Measurements from ENCODE around the gene PEX5.

PEX5 gene

GRCh38 chr12:7189398-7190267 lies at the start of gene PEX5:
TSS of gene PEX5 (plus strand) at chr12:7189686. CDS start at chr12:7190378, 692 bp downstream.
- peak; percentile 77 for DNase-seq

- no peak for DNase-seq
Observed at GRCh38 chr12:7141351-7142005, 48.0 kb upstream of the PEX5 start.

GRCh38 chr12:7142056-7142644 lies 47.3 kb upstream of the PEX5 start:
- no peak for DNase-seq

- no peak for DNase-seq
Observed at GRCh38 chr12:7142809-7143465, 46.5 kb upstream of the PEX5 start.

- no peak for DNase-seq
Observed at GRCh38 chr12:7143564-7143963, 45.9 kb upstream of the PEX5 start.

- peak; percentile 7 for DNase-seq
Observed at GRCh38 chr12:7144414-7145120, 44.9 kb upstream of the PEX5 start.

GRCh38 chr12:7145671-7146070 lies 43.8 kb upstream of the PEX5 start:
- DNase-seq = no peak

- DNase-seq = no peak
Observed at GRCh38 chr12:7146228-7146627, 43.3 kb upstream of the PEX5 start.

GRCh38 chr12:7146906-7147305 lies 42.6 kb upstream of the PEX5 start:
- DNase-seq = no peak

GRCh38 chr12:7150356-7150755 lies 39.1 kb upstream of the PEX5 start:
- DNase-seq = no peak

- DNase-seq = no peak
Observed at GRCh38 chr12:7150841-7151240, 38.6 kb upstream of the PEX5 start.

GRCh38 chr12:7151532-7151931 lies 38.0 kb upstream of the PEX5 start:
- DNase-seq = no peak

- DNase-seq = no peak
Observed at GRCh38 chr12:7152818-7153217, 36.7 kb upstream of the PEX5 start.

GRCh38 chr12:7154042-7154441 lies 35.4 kb upstream of the PEX5 start:
- DNase-seq = no peak

GRCh38 chr12:7154901-7155470 lies 34.5 kb upstream of the PEX5 start:
- no peak for DNase-seq

- DNase-seq = peak; percentile 81
Observed at GRCh38 chr12:7155471-7156034, 33.9 kb upstream of the PEX5 start.

GRCh38 chr12:7156259-7157197 lies 33.0 kb upstream of the PEX5 start:
- DNase-seq = no peak

GRCh38 chr12:7157391-7157790 lies 32.1 kb upstream of the PEX5 start:
- no peak for DNase-seq

GRCh38 chr12:7158781-7159609 lies 30.5 kb upstream of the PEX5 start:
- no peak for DNase-seq

GRCh38 chr12:7160183-7160582 lies 29.3 kb upstream of the PEX5 start:
- no peak for DNase-seq

Data from DMS79 treated with DMSO at 0.1 percent for 48 hours (cell line).